ENCODE results near the gene RHBDD1.

Gene RHBDD1

DNA sequence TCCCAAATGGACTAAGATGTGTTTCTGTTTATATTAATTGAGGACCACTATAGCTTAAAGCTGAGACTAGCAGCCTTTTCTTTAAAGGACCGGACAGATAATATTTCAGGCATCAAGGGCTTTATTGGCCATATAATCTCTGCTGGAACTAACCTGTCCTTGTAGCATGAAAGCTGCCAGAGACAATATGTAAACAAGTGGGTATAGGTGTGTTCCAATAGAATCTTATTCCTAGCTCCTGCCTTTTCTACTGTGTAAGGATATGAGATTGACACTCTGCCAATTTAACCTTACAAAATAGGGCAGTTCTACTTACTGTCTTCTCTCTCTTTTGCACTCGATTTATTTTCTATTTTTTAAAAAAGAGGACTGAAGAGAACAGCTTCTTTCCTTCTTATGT is 74.0 kb downstream of the RHBDD1 start:
- no peak for DNase-seq (ENCODE audit: extremely low read depth in 1 of 2, low read depth in 1 of 2)

- DNase-seq (ENCODE audit: extremely low read depth in 1 of 2, low read depth in 1 of 2): no peak
Observed at GRCh38 chr2:226910384-226910783, 74.5 kb downstream of the RHBDD1 start.

DNA sequence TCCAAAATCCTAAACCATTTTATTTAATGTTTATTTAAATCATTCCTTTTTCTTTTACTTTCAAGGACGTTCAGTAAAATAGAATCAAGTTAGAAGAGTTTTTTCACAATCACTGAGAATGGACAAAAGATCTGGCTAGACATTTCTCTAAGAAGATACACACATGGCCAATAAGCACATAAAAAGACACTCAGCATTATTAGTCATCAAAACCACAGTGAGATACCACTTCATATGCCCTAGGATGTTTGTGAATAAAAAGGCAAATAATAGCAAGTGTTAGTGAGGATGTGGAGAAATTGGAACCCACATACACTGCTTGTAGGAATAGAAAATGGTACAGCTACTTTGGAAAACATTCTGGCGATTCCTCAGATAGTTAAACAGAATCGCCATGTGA is 76.1 kb downstream of the RHBDD1 start:
- DNase-seq (ENCODE audit: extremely low read depth in 1 of 2, low read depth in 1 of 2): no peak

- no peak for DNase-seq (ENCODE audit: extremely low read depth in 1 of 2, low read depth in 1 of 2)
Observed at GRCh38 chr2:226913641-226914040, 77.8 kb downstream of the RHBDD1 start.

DNA sequence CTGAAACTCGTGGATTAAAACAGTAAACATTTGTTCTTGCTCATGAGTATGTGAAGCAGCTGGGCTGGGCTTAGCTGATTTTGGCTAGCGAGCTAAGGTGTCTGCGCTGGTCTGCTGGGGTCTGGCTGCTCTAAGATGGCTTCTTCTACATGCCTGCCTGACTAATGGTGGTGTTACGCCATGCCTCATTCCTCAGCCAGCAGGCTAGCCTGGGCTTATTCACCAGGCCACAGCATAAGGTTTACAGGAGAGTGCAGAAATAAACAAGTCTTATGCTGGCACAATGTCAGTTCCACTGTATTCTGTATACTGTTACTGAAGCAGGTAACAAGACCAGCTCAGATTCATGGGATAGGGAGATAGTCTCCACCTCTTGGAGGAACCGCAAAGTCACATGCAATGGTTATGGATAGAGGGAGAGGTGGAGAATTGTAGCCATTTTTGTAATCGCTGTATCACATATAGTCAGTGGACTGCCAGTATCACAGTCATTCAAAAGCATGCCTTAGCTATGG is 80.0 kb downstream of the RHBDD1 start:
- DNase-seq (ENCODE audit: extremely low read depth in 1 of 2, low read depth in 1 of 2): no peak

GRCh38 chr2:226916669-226917068 is 80.8 kb downstream of the RHBDD1 start:
- no peak for DNase-seq (ENCODE audit: extremely low read depth in 1 of 2, low read depth in 1 of 2)

DNA sequence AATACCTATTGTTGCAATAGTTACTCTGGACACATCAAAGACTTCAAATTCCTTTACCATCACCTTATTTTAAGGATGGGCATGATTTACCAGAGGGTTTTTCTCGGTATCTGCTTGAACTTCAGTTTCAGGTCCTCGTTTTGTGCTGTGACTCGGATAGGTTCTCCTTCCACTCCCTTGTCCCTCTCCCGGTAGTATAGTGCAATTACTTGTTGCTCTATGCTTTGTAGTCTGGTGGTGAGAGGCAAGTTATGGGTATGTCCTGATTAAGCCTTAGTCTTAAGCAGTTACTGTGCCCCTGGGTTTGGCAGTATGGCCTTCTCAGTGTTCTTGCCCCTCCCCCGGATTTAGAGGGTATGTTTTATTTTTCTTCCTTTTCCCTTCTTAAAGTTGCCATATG is 96.6 kb downstream of the RHBDD1 start:
- DNase-seq (ENCODE audit: extremely low read depth in 1 of 2, low read depth in 1 of 2): no peak

- DNase-seq (ENCODE audit: extremely low read depth in 1 of 2, low read depth in 1 of 2): no peak
Observed at GRCh38 chr2:226934546-226935201, 98.8 kb downstream of the RHBDD1 start.

DNA sequence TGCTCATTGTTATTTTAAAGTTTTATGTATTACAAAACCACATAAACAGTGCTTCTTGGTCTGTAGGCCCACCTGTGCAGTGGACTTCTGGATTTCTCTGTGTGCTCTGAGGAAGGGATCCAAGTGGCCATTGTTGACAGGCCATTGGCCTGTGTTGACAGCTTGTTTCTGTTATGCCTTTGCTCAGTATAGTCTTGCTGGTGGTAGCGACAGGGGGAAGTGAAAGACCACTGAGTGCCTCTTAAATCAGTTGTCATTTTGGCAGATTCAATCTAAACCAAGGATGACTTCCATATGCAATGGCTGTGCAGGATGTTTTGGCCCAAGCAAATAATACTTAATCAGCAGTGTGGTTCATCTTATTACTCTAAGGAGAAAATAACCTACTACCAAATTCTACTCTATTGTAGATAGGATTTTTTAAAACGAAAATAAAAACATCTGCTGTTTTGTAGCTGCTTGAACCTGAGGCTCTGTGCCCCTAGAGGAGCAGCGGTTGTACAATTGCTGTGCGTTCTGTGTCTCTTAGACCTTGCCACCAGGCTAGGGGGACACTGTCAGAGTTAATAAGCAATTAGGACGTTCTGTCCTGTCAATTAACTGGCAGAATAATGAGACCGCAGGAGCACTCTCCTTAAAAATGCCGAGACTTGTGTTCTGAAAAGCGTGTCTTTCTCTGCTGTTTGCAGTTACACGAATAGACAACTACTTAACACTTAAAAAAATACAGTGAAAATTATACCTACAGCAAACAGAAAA is 108.2 kb downstream of the RHBDD1 start:
- DNase-seq (ENCODE audit: extremely low read depth in 1 of 2, low read depth in 1 of 2): no peak

GRCh38 chr2:226953206-226953605 is 117.4 kb downstream of the RHBDD1 start:
- DNase-seq (ENCODE audit: extremely low read depth in 1 of 2, low read depth in 1 of 2): no peak

DNA sequence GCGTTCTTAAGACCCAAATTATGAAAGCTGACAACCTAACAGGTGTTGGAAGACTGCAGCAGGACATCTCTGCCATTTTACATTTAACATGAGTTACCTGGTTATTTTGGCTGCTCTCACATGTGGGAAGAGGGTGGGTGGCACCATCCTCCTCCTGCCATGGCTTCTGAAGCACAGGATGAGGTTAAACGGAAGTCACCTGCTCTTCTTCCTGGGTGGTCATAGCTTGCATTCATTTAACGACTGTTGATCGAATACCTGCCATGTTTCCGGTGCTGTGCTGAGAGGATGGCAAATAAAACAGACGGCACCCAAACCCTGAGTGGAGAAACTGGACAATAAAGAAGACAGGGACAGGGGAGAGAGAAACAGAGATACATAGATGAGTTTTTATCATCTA is 118.0 kb downstream of the RHBDD1 start:
- no peak for DNase-seq (ENCODE audit: extremely low read depth in 1 of 2, low read depth in 1 of 2)

DNA sequence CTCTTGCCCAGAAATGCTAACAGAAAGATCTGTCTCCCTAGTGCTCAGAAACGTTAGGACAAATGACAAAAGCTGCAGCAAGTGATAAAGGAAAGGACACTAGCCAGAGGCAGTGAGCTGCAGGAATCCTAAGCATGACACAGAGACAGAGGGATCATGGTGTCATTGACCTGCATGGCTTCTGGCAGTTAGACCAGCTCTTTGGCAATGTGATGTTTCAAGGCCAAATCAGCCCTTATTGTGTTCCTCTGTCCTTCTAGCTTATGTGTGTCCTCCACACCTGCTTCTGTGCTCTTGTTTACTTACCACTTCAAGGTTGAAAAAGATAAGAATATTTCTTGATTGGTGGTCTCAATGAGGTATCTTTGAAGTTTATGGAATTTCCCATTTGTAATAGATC is 120.8 kb downstream of the RHBDD1 start:
- DNase-seq (ENCODE audit: extremely low read depth in 1 of 2, low read depth in 1 of 2): no peak

DNA sequence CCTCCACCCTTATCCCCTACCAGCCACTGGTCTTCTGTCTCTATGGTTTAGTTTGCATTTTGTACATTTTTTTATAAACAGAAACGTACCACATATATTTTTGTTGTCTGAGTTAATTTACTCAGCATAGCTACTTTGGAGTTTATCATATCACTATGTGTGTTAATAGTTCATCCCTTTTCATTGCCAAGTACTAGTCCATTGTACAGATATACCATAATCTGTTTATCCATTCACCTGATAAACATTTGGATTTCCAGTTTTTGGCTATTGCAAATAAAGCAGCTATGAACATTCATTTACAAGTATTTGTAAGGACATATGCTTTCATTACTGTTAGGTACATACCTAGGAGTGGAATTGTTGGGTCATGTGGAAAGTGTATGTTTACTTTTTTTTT is 123.6 kb downstream of the RHBDD1 start:
- DNase-seq (ENCODE audit: extremely low read depth in 1 of 2, low read depth in 1 of 2): no peak

GRCh38 chr2:226962176-226962773 is 126.4 kb downstream of the RHBDD1 start:
- DNase-seq (ENCODE audit: extremely low read depth in 1 of 2, low read depth in 1 of 2): no peak

GRCh38 chr2:226963528-226963927 is 127.7 kb downstream of the RHBDD1 start:
- DNase-seq (ENCODE audit: extremely low read depth in 1 of 2, low read depth in 1 of 2): no peak

DNA sequence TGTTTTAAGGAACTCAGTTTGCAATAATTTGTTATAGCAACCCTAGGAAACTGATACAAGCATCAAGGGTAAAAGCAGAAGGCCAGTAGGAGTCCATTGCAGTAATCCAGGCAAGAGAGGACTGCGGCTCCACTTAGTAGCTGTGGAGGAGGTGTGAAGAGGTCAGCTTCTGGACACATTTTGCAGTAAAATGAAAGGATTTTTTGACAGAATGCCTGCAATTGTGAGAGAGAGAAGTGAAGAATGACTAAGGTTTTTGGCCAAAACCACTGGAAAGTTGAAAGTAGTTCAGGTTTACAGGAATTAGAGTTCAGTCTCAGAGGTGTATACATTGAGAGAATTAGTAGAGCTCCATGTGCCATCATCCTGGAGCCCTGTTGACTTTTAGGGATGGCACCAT is 129.5 kb downstream of the RHBDD1 start:
- DNase-seq (ENCODE audit: extremely low read depth in 1 of 2, low read depth in 1 of 2): no peak

DNA sequence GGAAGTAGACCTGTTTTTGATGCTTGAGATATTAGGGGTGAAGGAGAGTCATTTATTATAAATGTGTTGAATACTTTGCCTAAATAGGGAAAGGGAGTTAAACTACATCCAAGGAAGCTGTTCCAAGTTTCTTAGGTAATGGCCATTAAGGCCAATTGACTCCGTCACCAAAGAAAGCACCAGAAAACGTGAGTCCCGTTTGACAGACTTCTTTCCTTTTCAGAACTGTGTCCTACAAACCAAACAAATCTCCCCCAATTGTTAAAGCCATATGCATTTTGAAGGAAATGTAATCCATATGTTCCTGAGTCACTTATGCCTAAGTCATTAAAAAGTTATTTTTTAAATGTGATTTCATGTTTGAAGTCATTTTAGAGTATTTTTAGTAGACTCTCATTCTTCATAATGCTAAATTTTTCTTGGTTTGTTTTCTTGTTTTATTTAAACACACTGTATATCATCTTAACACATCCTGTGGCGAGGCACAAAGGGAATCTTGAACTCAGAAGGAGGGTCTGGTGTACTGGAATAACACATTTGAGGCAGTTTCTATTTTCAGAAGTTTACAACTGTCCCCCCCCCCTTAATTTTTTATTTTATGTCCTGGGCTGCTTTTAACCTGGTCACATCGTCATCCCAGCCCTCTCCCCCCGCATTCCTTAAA is 133.7 kb downstream of the RHBDD1 start:
- DNase-seq (ENCODE audit: extremely low read depth in 1 of 2, low read depth in 1 of 2): no peak

DNA sequence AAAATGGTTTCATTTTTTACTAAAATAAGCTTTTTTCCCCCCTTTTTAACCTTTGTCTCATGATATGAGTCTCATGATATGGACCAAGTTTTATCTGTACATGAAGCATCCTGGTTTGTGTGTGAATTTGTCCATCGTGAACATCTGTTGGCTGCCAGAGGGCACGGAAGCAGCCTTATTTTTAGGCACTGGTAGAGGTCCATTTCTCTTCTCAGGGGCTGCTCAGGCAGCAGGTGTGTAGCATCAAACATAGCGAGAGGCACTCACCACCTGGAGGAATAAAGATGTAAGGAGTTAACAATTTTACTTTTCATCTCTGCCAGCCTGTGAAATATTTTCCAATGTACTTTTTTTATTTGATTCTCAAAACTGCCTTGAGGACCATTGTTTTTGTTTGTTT is 134.5 kb downstream of the RHBDD1 start:
- no peak for DNase-seq (ENCODE audit: extremely low read depth in 1 of 2, low read depth in 1 of 2)

- no peak for DNase-seq (ENCODE audit: extremely low read depth in 1 of 2, low read depth in 1 of 2)
Observed at GRCh38 chr2:226971084-226971483, 135.2 kb downstream of the RHBDD1 start.

- no peak for DNase-seq (ENCODE audit: extremely low read depth in 1 of 2, low read depth in 1 of 2)
Observed at GRCh38 chr2:226971770-226972169, 135.9 kb downstream of the RHBDD1 start.

DNA sequence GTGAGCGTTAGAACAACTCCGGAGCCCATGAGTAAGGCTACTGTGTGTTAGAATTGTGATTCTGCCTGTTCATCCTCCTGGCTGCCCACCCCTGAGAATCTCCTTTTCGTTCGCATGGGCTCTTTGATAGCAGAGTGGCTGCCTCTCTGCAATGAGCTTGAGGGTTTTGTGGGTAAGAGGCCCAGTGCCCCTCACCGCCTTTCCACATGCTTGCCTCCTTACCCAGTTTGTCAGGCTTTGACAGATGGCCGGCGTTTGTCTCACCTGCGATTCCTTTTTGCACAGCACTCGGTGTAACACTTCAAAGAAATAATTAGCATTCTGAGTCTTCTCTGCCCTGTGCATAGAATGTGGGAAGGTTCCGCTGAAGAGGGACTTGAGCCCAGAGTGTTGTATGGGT is 138.0 kb downstream of the RHBDD1 start:
- DNase-seq (ENCODE audit: extremely low read depth in 1 of 2, low read depth in 1 of 2): no peak
